Fibroblast of lung (primary cell): ENCODE measurements around the gene LMX1A.

Experiments
- EZH2 ChIP-seq: IDR thresholded peaks from 2 replicates; pipeline ENCODE4 v1.5.1; 2012; ENCODE audit warnings: low read length, control low read depth, mild to moderate bottlenecking; ENCODE audit errors: missing control alignments
- TF ChIP-seq, protein P1 (sequence below), 2 donors: IDR thresholded peaks in 1 of 2; conservative IDR thresholded peaks in 1 of 2; 1 replicate in 1 of 2; 2 replicates in 1 of 2; pipeline ENCODE4 v1.5.1; 2011 to 2012; ENCODE audit warnings: low read length in 2 of 2, control low read depth in 1 of 2, inconsistent platforms in 1 of 2, low read depth in 1 of 2, mild to moderate bottlenecking in 1 of 2

DNA sequence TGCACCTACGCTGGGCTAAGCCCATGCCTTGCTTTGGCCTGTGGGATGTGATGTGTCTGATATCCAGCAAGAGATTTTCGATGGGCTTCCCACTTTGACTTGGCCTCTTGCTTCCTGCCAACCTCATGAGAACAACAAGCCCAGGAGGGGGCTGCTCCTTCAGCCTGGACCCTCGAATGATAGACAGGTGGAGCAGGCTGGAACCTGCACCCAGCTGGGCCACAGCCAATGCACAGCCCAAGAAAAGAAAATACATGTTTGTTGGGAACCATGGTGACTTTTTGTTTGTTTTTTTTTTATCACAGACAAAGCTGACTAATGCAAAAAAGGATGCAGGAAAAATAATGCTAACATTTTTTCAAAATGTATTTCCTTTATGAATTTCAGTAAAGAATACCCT lies 144.3 kb downstream of the LMX1A start:
- TF ChIP-seq, protein P1, sequence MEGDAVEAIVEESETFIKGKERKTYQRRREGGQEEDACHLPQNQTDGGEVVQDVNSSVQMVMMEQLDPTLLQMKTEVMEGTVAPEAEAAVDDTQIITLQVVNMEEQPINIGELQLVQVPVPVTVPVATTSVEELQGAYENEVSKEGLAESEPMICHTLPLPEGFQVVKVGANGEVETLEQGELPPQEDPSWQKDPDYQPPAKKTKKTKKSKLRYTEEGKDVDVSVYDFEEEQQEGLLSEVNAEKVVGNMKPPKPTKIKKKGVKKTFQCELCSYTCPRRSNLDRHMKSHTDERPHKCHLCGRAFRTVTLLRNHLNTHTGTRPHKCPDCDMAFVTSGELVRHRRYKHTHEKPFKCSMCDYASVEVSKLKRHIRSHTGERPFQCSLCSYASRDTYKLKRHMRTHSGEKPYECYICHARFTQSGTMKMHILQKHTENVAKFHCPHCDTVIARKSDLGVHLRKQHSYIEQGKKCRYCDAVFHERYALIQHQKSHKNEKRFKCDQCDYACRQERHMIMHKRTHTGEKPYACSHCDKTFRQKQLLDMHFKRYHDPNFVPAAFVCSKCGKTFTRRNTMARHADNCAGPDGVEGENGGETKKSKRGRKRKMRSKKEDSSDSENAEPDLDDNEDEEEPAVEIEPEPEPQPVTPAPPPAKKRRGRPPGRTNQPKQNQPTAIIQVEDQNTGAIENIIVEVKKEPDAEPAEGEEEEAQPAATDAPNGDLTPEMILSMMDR (conservative IDR thresholded peaks at IDR 0.05 in 1 of 2, IDR thresholded peaks at IDR 0.05 in 1 of 2; ENCODE audit: low read depth in 1 of 2, low read length in 2 of 2), result no peak
- no peak for TF ChIP-seq EZH2
